AG04449 (cell line): ENCODE data around the gene AKAP6.
"Not testable (repeated sequence)": the region's sequence is repeated elsewhere in the genome, so short reads cannot be mapped to it uniquely, and the experiment has no call there.

ENCODE experiments used
- CTCF ChIA-PET: fragments of 350-600 bp; formaldehyde crosslinking; extraction: SDS; loops from one replicate; lab custom pipeline; 2021; ENCODE audit warnings: antibody characterized with exemption; lab: Yijun Ruan, JAX
- POLR2A ChIA-PET: fragments of 400-600, 350-600 bp; formaldehyde crosslinking; extraction: SDS; loops from one replicate; lab custom pipeline; 2020; ENCODE audit warnings: antibody characterized with exemption, inconsistent platforms; lab: Yijun Ruan, JAX
- DNase-seq: peaks from one replicate; pipeline ENCODE4 v3.0.0-alpha.2; 2010; ENCODE audit warnings: low read depth, low spot score
- H3K4me3 ChIP-seq: 2 replicates; pipeline ENCODE4 v1.5.1; 2011; ENCODE audit warnings: low read depth, mild to moderate bottlenecking, control low read depth, low read length
- TF ChIP-seq, protein P1 (sequence below): IDR thresholded peaks from one replicate; pipeline ENCODE4 v1.5.1; 2011; ENCODE audit warnings: mild to moderate bottlenecking, moderate library complexity, low read length, control low read depth, inconsistent platforms; ENCODE audit not compliant: insufficient read depth; ENCODE audit errors: missing control alignments

The AKAP6 gene

DNA sequence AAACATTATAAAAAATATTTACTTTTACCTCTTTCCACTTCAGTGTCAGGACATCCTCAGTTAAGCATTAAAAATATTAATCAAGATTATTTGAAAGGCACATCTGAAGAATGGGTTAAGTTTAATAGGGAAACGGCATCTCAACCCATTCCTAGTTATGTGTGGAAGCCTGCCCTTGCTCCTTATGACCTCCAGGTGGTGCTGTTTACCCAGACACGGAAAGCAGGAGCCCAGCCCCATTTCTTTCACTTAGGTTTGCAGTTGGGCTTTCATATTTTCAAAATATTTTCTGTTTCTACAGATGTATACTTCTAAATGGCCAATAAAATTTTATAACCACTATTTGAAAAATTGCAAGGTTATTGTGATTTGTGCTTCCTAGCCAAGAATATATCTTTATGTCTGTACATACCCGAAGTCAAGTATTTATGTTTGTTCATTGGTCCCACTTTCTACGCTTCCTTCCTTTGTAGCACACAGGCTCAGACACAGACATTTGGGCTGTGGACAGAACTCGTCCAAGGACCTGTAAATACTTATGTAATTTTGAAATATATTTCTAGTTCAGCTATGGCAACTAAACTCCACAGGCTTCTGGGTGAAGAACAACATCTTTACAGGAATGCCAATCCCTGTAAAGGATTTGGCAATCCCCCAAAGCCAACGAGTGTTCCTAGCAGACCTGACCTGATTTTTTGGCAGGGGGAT, 247.1 kb downstream of the AKAP6 start:
- no peak for DNase-seq

DNA sequence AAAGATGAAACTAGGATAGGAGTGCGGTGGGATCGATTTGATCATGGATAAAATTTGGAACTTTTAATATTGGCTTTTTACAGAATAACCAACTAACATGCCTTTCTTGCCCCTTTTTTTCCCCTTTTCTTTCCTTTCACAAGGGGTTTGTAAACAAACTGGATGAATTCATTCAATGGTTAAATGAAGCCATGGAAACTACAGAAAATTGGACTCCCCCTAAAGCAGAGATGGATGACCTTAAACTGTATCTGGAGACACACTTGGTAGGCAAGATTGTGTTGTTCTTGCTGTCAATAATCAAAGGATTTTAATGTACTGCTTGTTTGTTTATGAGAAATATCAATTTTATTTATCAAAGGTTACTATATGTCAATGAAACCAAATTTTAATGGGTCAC, 247.9 kb downstream of the AKAP6 start:
- POLR2A ChIA-PET: no interaction called here
- TF ChIP-seq, protein P1, sequence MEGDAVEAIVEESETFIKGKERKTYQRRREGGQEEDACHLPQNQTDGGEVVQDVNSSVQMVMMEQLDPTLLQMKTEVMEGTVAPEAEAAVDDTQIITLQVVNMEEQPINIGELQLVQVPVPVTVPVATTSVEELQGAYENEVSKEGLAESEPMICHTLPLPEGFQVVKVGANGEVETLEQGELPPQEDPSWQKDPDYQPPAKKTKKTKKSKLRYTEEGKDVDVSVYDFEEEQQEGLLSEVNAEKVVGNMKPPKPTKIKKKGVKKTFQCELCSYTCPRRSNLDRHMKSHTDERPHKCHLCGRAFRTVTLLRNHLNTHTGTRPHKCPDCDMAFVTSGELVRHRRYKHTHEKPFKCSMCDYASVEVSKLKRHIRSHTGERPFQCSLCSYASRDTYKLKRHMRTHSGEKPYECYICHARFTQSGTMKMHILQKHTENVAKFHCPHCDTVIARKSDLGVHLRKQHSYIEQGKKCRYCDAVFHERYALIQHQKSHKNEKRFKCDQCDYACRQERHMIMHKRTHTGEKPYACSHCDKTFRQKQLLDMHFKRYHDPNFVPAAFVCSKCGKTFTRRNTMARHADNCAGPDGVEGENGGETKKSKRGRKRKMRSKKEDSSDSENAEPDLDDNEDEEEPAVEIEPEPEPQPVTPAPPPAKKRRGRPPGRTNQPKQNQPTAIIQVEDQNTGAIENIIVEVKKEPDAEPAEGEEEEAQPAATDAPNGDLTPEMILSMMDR: no peak
- CTCF ChIA-PET: interaction anchor here (0.8 to 5.3 kb wide), 9 partner anchors 11 to 1746 kb away, joined by 3 to 31 read pairs (median 7); no protein-coding TSS in a partner anchor

More for the DNA sequence above, 247.1 kb downstream of the AKAP6 start:
- TF ChIP-seq, protein P1: peak; percentile 88
- H3K4me3 ChIP-seq: no peak overlapping the region
- ChIA-PET POLR2A (no interaction called here), CTCF (interaction anchor here (0.6 to 5.3 kb wide), 18 partner anchors 8 to 1747 kb away, joined by 3 to 31 read pairs (median 3); no protein-coding TSS in a partner anchor)

DNA sequence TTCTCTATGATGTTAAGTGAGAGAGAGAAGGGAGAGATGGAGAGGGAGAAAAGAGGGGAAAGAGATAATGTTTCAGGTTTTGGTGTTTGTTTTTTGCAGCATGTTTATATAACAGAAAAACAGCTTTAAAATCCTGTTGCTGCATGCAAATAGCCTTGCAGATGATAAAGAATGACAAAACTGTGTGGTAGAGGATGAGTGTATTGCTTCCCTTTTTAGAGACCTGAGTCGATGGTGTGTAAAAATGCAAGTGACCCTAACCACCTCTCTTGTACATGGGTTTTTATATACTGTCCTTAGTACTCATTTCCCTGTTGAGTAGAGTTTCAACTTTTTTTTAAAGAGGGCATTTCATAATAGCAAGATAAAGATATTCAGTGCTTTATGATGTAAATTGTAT, 249.1 kb downstream of the AKAP6 start:
- H3K4me3 ChIP-seq: no peak overlapping the region
- ChIA-PET CTCF (interaction anchor here (1.0 to 5.3 kb wide), 4 partner anchors 10 to 1214 kb away, joined by 3 to 31 read pairs (median 24); no protein-coding TSS in a partner anchor), POLR2A (no interaction called here)
- no peak for DNase-seq
- TF ChIP-seq, protein P1: no peak

More for the DNA sequence above, 247.9 kb downstream of the AKAP6 start:
- H3K4me3 ChIP-seq: no peak overlapping the region
- DNase-seq: no peak

DNA sequence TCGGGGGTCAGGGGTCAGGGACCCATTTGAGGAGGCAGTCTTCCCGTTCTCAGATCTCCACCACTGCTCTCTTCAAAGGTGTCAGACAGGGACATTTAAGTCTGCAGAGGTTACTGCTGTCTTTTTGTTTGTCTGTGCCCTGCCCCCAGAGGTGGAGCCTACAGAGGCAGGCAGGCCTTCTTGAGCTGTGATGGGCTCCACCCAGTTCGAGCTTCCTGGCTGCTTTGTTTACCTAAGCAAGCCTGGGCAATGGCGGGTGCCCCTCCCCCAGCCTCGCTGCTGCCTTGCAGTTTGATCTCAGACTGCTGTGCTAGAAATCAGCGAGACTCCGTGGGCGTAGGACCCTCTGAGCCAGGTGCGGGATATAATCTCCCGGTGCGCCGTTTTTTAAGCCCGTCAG, 254.3 kb downstream of the AKAP6 start:
- POLR2A ChIA-PET, H3K4me3 ChIP-seq, DNase-seq, CTCF ChIA-PET: not testable (repeated sequence)

DNA sequence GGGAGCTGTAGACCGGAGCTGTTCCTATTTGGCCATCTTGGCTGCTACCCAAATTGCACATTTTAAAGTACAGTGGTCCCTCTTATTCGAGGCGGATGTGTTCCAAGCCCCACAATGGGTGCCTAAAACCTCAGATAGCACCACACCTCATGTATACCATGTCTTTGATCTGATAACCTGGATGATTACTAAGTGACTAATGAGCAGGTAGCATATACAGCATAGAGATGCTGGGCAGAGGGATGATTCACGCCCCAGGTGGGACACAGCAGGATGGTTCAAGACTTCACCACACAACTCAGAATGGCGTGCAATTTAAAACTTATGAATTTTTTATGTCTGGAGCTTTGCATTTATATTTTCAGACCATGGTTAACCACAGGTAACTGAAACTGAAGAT, 255.0 kb downstream of the AKAP6 start:
- ChIA-PET CTCF (interaction anchor here (2.0 kb wide), 1 partner anchor 8 kb away, joined by 4 read pairs; no protein-coding TSS in a partner anchor), POLR2A (no interaction called here)
- DNase-seq: no peak
- H3K4me3 ChIP-seq: no peak overlapping the region
- TF ChIP-seq, protein P1: no peak

DNA sequence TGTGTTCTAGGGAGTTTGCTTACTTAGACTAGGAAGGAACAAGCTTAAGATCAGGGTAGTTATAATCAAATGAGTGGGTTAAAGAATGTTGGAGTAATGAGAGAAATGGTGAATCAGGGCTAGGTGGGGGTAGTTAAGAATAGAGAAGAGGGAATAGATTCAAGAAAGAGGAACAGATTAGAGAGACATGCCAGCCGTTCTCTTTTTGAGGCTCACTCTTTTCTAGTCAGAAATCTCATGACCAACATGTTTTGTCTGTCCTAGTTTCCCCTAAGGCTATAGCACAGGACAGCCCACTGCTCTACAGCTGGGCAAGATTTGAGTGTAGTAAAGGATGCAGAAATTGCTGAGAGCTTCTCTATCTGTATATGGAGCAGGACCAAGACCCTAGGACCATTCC, 258.4 kb downstream of the AKAP6 start:
- TF ChIP-seq, protein P1: no peak
- no peak for DNase-seq
- no peak overlapping the region for H3K4me3 ChIP-seq
- ChIA-PET CTCF (interaction anchor here (1.2 to 3.5 kb wide), 11 partner anchors 10 to 1207 kb away, joined by 3 to 31 read pairs (median 4); no protein-coding TSS in a partner anchor), POLR2A (no interaction called here)
